Measurements from ENCODE around the gene TBX10.

The TBX10 gene

GRCh38 chr11:67584881-67585873 lies 54.4 kb downstream of the TBX10 start:
- no peaks in the 10 kb centered on the region for H3K9me3 ChIP-seq (ENCODE audit: insufficient read depth, low read length, severe bottlenecking)
- peaks cover 47% of the 10 kb centered on the region for H3K36me3 ChIP-seq (ENCODE audit: insufficient read depth, low read length)
- H3K4me2 ChIP-seq (ENCODE audit: insufficient read depth, low read length), result peak overlapping the region; percentile 66
- H3K4me1 ChIP-seq (ENCODE audit: insufficient read depth, low read length), result peaks cover 34% of the 10 kb centered on the region
- no peaks in the 10 kb centered on the region for H3K27me3 ChIP-seq (ENCODE audit: insufficient read depth, low read length, poor library complexity)
- no peak overlapping the region for H2AFZ ChIP-seq (ENCODE audit: low read depth, low read length)
- peaks cover 31% of the 10 kb centered on the region for H4K20me1 ChIP-seq (ENCODE audit: insufficient read depth, low read length)
- TF ChIP-seq, protein P1, sequence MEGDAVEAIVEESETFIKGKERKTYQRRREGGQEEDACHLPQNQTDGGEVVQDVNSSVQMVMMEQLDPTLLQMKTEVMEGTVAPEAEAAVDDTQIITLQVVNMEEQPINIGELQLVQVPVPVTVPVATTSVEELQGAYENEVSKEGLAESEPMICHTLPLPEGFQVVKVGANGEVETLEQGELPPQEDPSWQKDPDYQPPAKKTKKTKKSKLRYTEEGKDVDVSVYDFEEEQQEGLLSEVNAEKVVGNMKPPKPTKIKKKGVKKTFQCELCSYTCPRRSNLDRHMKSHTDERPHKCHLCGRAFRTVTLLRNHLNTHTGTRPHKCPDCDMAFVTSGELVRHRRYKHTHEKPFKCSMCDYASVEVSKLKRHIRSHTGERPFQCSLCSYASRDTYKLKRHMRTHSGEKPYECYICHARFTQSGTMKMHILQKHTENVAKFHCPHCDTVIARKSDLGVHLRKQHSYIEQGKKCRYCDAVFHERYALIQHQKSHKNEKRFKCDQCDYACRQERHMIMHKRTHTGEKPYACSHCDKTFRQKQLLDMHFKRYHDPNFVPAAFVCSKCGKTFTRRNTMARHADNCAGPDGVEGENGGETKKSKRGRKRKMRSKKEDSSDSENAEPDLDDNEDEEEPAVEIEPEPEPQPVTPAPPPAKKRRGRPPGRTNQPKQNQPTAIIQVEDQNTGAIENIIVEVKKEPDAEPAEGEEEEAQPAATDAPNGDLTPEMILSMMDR (IDR thresholded peaks at IDR 0.05; ENCODE audit: borderline replicate concordance, extremely low read depth, low read length, poor library complexity, severe bottlenecking), result no peak
- no peak for TF ChIP-seq EZH2 (IDR thresholded peaks at IDR 0.05; ENCODE audit: borderline replicate concordance, low read depth, low read length, severe bottlenecking)
- peak overlapping the region; percentile 63 to 78; a peak in 3 of 4 replicates for H3K4me3 ChIP-seq (ENCODE audit: low read depth in 1 of 2, low read length in 2 of 2)
- peaks cover 39% of the 10 kb centered on the region for H3K79me2 ChIP-seq (ENCODE audit: insufficient read depth, low read length)
- ATAC-seq (ENCODE audit: insufficient read depth, low read depth) (no peak), DNase-seq (peak; percentile 40)
- peak overlapping the region; percentile 64 for H3K9ac ChIP-seq (ENCODE audit: low read depth, low read length)
- H3K27ac ChIP-seq (ENCODE audit: low read length), result peak overlapping the region; percentile 91; the same call in 1 of the 2 replicates

- Histone ChIP-seq H3K4me2 (ENCODE audit: insufficient read depth, low read length) (peak overlapping the region; percentile 66), H4K20me1 (ENCODE audit: insufficient read depth, low read length) (peaks cover 31% of the 10 kb centered on the region), H3K27me3 (ENCODE audit: insufficient read depth, low read length, poor library complexity) (peaks cover 4% of the 10 kb centered on the region), H3K9ac (ENCODE audit: low read depth, low read length) (peak overlapping the region; percentile 64), H3K9me3 (ENCODE audit: insufficient read depth, low read length, severe bottlenecking) (no peaks in the 10 kb centered on the region), H3K79me2 (ENCODE audit: insufficient read depth, low read length) (peaks cover 39% of the 10 kb centered on the region), H3K27ac (ENCODE audit: low read length) (peak overlapping the region; percentile 91), H3K4me1 (ENCODE audit: insufficient read depth, low read length) (peaks cover 36% of the 10 kb centered on the region), H2AFZ (ENCODE audit: low read depth, low read length) (peak overlapping the region; percentile 86), H3K4me3 (ENCODE audit: low read depth in 1 of 2, low read length in 2 of 2) (peak overlapping the region; percentile 63 to 78), H3K36me3 (ENCODE audit: insufficient read depth, low read length) (peaks cover 47% of the 10 kb centered on the region)
- DNase-seq (peak; percentile 78), ATAC-seq (ENCODE audit: insufficient read depth, low read depth) (peak; percentile 59)
- TF ChIP-seq, protein P1 (IDR thresholded peaks at IDR 0.05; ENCODE audit: borderline replicate concordance, extremely low read depth, low read length, poor library complexity, severe bottlenecking), result no peak
Measured at GRCh38 chr11:67584205-67584880, 55.2 kb downstream of the TBX10 start.

DNA sequence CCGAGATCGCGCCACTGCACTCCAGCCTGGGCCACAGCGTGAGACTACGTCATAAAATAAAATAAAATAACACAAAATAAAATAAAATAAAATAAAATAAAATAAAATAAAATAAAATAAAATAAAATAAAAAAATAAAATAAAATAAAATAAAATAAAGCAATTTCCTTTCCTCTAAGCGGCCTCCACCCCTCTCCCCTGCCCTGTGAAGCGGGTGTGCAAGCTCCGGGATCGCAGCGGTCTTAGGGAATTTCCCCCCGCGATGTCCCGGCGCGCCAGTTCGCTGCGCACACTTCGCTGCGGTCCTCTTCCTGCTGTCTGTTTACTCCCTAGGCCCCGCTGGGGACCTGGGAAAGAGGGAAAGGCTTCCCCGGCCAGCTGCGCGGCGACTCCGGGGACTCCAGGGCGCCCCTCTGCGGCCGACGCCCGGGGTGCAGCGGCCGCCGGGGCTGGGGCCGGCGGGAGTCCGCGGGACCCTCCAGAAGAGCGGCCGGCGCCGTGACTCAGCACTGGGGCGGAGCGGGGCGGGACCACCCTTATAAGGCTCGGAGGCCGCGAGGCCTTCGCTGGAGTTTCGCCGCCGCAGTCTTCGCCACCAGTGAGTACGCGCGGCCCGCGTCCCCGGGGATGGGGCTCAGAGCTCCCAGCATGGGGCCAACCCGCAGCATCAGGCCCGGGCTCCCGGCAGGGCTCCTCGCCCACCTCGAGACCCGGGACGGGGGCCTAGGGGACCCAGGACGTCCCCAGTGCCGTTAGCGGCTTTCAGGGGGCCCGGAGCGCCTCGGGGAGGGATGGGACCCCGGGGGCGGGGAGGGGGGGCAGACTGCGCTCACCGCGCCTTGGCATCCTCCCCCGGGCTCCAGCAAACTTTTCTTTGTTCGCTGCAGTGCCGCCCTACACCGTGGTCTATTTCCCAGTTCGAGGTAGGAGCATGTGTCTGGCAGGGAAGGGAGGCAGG lies 56.0 kb downstream of the TBX10 start, which contains the start of gene GSTP1:
TSS of gene GSTP1 (plus strand) at position 566 of the 958 bp plus-strand sequence. CDS start at position 598, 32 bp downstream.
- TF ChIP-seq, protein P1 (IDR thresholded peaks at IDR 0.05; ENCODE audit: borderline replicate concordance, extremely low read depth, low read length, poor library complexity, severe bottlenecking), result peak; percentile 75
- no peak for TF ChIP-seq EZH2 (IDR thresholded peaks at IDR 0.05; ENCODE audit: borderline replicate concordance, low read depth, low read length, severe bottlenecking)
- peak within 1 kb of the TSS; percentile 66 for H3K4me2 ChIP-seq (ENCODE audit: insufficient read depth, low read length)
- peak; percentile 89 for ATAC-seq (ENCODE audit: insufficient read depth, low read depth)
- peaks cover 5% of the 10 kb centered on the region for H3K27me3 ChIP-seq (ENCODE audit: insufficient read depth, low read length, poor library complexity)
- peak within 1 kb of the TSS; percentile 64 for H3K9ac ChIP-seq (ENCODE audit: low read depth, low read length)
- peak within 1 kb of the TSS; percentile 63 to 78 for H3K4me3 ChIP-seq (ENCODE audit: low read depth in 1 of 2, low read length in 2 of 2)
- DNase-seq, result peak; percentile 90
- peak within 1 kb of the TSS; percentile 91 for H3K27ac ChIP-seq (ENCODE audit: low read length)
- peaks cover 41% of the 10 kb centered on the region for H3K36me3 ChIP-seq (ENCODE audit: insufficient read depth, low read length)
- no peaks in the 10 kb centered on the region for H3K9me3 ChIP-seq (ENCODE audit: insufficient read depth, low read length, severe bottlenecking)
- H4K20me1 ChIP-seq (ENCODE audit: insufficient read depth, low read length), result peaks cover 31% of the 10 kb centered on the region
- peaks cover 39% of the 10 kb centered on the region for H3K79me2 ChIP-seq (ENCODE audit: insufficient read depth, low read length)
- H2AFZ ChIP-seq (ENCODE audit: low read depth, low read length), result peak within 1 kb of the TSS; percentile 86
- peaks cover 38% of the 10 kb centered on the region for H3K4me1 ChIP-seq (ENCODE audit: insufficient read depth, low read length)

Measured in DND-41 (cell line).